Inferior parietal cortex (tissue), 1 donor: ENCODE data around the gene PRRC1.
A peak's percentile ranks its signal among the peaks of the same experiment; 100 is the strongest.
"Not testable (repeated sequence)": the region's sequence is repeated elsewhere in the genome, so short reads cannot be mapped to it uniquely, and the experiment has no call there.

ENCODE experiments used
- DNase-seq: peaks from one replicate; pipeline ENCODE4 v3.0.0-alpha.2; 2016; ENCODE audit errors: extremely low spot score

PRRC1 gene

DNA sequence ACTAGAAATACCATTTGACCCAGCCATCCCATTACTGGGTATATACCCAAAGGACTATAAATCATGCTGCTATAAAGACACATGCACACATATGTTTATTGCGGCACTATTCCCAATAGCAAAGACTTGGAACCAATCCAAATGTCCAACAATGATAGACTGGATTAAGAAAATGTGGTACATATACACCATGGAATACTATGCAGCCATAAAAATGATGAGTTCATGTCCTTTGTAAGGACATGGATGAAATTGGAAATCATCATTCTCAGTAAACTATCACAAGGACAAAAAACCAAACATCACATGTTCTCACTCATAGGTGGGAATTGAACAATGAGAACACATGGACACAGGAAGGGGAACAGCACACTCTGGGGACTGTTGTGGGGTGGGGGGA is 27.8 kb downstream of the PRRC1 start:
- not testable (repeated sequence) for DNase-seq

DNA sequence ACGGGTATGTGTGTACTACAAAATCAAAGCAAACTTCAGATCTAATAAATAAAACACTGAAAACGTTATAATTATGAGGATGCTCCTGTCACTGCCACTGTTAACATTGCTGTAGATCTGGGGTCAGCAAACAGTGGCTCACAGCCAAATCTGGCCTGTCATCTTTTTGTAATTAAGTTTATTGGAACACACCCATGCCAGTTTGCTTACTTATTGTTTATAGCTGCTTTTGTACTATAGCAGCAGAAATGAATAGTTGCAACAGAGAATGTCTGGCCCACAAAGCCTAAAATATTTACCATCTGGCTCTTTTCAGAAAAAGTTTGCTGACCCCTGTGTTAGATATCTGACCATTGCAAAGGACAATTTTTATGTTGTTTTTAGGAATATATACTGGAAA is 32.1 kb downstream of the PRRC1 start:
- DNase-seq: no peak

DNA sequence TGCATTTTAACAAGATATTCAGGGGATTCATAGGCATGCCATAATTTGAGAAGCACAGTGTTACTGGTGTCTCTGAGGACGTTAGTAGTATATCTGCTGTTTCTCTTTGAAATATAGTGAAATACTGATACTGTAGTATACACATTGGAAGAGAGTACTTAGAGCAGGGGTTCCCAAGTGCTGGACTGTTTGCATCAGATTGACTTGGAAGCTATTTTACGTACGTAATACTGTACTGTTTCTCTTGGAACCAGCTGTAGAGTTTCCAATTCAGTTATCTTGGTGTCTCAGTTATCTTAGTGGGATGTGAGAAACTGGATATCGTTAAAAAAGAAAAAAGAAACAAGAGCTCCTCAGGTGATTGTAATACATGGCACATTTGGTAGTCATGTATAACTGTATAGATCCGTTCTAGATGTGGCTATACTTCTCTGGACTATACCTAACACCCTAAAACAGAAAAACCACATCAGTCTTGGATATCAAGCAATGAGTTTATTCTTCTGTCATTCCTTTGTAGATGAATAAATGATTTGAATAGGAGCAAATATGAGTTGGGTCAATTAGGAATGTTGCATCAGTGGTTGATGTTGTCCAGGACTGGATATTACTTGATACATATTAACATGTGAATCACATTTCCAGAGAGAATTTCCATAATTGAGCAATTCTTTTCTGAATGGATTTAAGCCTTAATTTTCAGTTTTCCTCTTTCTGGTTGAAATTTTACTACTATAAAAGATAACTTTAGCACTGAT is 33.4 kb downstream of the PRRC1 start:
- no peak for DNase-seq

DNA sequence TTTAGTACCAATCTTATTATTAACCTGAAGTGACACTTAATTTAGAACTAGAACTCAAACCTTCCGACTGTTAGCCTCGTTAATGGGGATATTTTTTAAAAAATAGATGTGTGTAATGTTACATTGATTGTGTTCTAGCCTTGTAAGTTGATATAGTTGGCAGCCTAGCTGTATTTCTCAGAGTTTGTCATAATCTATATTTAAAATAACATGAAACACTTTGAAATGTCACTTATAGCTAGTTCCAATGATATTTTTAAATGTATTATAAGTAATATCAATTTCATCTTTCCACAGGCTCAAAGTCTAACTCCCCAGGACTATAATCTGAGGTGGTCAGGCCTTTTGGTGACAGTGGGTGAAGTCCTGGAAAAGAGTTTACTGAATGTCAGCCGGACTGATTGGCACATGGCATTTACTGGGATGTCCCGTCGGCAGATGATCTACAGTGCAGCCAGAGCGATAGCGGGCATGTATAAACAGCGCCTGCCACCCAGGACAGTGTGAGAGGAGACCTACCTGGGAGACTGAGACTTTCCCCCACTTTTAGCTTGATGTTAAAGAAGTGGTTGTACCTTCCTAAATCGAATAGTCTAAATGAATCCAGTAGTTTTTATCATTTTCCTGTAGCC is 34.1 kb downstream of the PRRC1 start:
- no peak for DNase-seq

DNA sequence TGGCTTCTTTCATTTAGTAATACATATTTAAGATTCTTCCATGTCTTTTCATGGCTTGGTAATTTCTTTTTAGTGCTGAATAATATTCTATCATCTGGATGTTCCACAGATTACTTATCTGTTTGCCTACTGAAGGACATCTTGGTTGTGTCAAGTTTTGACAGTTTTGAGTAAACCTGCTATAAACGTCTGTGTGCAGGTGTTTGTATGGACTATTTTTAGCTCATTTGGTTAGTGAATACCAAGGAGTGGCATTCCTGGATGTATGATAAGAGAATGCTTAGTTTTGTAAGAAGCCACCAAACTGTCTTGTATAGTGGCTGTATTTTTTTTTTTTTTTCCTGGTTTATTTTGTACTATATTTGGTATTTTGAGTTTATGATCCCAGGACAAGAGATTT is 38.4 kb downstream of the PRRC1 start:
- no peak for DNase-seq

DNA sequence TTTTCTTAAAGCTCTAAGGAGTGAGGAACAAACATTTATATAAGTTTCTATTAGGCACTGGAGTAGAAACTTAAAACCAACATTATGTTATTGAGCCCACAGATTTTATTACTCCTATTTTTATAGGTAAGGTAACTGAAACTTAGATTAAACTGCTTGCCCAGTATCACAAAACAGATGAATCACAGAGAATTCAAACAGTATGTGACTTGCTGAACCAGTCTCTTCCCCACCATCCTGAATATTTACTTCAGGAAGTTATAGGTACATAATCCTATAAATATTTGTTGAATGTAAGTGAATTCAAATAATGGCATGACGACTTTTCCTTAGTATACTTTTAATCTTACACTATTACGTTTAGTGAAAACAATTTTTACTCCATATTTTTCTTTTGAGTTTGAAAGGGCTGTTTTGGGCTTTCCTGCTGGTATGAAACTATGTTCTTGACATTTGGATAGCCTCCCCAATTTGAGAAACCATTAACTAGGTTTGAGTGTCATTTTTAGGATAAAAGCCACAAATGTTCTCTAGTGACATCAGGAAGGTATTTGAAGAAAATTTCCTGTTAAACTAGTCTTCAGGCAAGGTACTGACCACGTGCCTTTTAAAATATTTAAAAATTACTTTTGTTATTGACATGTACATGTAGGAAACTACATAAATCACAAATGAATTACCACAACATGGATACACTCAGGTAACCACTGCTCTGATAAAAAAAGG is 39.3 kb downstream of the PRRC1 start:
- no peak for DNase-seq

DNA sequence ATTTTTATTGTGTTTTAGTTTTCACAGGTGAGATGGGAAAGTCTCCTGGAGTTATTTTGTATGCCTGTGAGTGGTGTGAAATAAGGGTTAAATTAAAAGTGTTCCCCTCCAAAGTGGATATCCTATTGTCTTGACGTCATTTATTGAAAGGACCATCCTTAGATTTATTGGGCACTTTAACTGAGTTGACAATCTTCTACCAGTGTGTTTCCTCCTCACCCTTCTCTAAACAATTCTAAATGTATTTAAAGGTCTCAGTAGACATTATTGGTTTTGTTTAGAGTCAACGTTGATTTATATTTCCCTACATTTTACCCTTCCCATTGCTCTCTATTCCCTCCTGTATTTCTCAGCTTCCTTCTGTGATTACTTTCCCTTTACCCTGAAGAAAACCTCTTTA is 40.8 kb downstream of the PRRC1 start:
- no peak for DNase-seq

DNA sequence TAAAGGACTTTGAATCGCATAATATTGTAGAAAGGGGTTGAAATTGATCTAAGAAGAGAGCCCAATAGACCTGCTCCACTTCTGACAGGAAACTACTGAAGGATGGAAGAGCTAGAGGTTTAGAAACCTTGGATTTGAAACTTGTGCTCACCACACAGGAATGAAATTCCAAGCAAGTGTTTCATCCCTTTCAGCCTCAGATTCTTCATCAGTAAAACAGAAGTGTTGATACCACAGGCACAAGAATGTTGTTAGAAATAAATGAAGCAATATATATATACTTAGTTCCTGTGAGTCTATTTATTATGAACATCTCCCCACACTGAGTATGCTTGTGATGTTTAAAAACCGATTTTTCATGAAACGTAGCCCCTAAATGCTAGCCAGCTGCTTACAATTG is 43.8 kb downstream of the PRRC1 start:
- no peak for DNase-seq

DNA sequence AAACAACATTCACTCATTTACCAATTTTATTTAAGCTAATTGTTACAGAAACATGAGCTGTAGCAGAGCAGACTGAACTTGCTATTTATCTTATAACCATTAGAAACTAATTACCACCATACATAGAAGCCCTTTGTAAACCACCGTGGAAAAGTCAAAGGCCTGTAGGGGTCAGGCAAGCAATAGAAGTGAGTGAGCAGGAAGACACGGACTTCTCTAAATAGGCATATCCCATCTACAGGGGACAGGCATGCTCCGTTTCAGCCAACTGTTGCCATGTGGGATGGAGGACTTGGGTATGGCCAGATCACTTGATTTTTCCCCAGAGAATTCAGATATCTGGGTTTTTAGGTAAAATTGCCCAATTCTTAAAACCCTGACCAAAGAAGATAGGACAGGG is 44.8 kb downstream of the PRRC1 start:
- peak; percentile 23 for DNase-seq

DNA sequence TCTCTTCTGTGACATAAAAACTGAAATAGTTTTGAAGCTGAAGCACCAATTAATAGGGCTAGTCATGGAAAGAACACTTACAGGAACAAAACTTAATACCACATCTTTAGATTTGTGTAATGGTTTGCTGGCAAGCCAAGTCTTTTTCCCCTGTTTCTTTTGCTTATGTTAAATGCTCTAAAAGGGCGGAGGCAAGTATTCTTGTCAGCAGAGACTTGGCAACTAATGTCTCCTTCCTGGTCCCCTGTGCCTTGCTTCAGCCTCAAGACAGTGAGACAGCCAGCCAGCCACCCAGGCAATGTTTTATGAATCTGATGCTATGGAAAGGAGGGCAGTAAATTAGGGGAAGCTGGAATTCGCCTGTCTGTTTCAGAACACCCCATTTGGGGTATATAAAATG is 45.7 kb downstream of the PRRC1 start:
- DNase-seq: no peak

DNA sequence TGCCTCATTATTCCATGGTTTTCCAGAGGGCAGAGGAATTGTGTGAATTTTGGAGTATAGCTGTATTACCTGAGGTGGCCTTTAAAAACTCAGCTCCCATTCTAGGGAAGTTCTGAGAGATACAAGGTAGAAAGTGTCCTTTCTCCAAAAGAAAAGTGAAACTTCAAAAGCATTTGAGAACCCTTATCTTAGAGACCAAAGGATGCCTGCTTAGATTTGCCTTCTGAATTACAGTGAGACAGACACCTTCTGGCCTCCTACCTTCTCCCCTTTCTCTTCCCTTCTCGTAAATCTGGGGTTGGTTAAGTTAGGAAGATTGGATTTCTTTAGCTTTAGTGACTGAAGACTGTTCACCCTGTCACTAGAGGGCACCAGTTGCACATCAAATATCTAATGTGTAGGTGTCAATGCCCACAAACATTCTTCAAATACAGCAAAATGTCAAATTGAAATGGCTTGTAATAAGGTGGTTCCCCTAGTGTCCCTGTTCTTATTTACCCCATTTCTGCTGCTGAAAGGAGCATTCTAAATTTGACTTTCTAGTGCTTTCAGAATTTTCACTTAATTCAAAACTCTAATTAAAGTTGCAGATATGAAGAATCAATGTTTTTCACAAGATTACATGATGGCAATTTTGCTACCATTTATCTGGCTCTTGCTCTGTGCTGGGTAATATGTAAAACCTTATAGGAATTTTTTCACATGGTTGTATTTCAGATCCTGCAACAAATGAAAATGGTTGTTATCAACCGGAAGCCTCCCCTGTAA is 46.7 kb downstream of the PRRC1 start:
- peak; percentile 84 for DNase-seq

DNA sequence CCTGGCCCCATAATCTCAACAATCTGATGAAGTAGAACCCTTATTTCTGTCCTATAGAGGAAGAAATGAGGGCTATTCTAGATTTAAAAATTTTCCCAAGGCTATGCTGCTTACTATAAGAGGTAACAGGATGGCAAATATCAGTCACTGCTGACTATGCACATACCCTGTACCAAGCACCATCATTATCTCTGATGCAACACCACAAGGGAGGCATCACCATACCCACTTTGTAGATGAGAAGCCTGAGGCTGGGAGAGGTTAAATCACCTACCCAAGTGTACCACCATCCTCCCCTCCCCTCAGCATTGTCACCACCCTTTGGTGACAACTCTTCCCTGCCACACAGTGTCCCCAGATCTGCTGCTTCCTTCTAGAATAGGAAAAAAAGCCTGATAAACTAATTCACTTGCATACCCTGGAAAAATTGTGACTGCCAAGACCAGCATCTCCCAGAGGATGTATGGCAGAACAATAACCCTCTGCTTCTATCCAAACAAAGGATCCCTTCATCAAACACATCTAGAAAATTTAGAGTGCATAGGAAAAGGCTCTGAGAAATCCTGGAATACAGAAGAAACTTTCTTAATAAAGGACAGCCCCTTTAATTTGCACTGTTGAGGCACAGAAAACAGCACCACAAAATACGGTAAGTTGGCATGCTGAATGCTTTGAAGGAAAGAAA is 48.3 kb downstream of the PRRC1 start:
- no peak for DNase-seq

DNA sequence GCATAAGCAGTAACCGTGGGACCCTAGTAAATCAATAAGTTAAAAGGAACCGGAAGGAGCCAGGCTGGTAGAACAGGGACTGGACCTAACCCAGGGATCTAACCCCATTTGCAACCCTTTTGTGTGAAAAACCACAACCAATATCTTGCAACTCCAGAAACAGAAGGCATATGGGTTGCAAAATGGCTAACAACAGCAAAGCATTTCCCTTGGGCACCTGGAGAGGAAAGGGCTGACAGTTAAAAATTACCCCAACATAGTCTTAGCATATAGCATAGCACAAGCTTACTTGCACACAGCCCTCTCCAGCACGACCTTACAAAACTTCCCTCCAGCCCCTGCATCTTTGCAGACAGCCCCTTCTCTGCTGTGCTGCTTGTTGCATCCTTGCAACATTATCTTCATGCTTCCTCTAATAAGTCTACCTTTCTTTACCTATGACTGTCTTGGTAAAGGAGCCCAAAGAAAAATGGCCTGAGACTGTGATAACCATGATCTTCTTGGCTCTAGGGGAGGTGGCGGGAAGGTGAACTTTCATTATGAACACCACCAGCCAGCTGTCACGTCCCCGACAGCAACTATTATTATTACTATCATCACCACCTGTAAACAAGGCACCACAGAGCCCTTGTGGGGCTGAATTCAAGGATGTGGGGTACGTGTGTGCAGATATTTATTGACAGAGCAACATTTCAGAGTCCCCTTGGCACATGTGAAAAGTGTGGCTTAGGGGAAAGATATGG is 49.8 kb downstream of the PRRC1 start:
- DNase-seq: no peak

DNA sequence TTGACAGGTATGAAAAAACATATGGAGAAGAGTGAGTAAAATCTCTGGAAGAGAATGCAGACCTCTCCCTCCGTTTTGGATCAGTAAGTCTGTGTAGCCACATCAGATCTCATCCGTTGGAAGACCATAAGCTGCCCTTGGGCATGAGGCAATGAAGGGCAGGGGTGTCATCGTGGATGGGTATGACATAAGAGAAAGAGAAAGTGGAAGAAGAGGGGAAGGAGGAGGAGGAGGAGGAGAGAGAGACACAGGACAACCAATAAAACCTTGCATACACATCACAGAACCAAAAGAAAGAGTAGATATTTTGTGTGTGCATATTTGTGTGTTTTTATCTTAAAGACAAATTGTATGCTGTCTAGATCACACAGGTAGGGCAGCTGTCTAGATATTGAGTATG is 50.7 kb downstream of the PRRC1 start:
- DNase-seq: no peak

DNA sequence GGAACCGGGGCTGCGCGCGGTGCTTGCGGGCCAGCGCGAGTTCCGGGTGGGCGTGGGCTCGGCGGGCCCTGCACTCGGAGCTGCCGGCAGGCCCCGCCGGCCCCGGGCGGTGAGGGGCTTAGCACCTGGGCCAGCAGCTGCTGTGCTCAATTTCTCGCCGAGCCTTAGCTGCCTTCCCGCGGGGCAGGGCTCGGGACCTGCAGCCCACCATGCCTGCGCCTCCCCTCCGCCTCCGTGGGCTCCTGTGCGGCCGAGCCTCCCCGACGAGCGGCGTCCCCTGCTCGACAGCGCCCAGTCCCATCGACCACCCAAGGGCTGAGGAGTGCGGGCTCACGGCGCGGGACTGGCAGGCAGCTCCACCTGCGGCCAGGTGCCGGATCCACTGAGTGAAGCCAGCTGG is 52.0 kb downstream of the PRRC1 start:
- DNase-seq: not testable (repeated sequence)

DNA sequence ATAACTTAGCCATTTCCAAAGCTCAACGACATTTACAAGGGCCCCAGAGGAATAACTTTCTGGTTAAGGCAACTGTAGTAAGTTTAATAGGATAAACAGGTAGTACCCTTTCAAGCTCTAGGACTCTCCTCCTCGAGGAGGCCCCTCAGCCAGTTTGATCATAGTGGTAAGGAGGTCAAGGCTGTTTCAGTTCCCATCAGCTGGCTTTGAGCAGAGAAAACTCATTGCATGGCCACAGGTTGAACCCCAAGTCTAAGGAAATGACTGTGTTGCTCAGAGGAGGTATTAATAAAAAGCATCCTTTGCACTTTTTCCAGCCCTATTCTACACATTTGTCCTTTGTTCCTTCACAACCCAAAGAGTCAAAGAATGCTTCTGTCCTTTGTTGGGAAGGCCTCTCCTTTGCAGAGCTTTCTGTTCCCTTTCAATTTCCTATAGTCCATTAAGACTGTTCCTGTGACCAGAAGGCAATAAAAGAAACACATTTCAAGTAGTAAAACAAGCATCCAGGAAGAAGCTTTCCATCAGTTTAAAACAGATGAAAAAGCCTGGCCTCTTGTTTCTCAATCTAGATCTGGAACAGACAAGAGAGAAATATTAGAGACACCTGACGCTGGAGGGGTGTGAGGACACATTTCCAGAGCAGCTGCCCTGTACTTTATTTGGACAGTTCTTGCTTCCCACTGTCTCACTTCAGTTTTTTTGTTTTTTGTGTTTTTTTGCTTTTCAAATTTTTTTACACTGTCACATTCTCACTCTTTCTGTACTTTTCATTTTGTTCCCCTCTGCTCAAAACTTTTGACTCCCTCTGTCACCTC is 54.1 kb downstream of the PRRC1 start:
- DNase-seq: no peak

DNA sequence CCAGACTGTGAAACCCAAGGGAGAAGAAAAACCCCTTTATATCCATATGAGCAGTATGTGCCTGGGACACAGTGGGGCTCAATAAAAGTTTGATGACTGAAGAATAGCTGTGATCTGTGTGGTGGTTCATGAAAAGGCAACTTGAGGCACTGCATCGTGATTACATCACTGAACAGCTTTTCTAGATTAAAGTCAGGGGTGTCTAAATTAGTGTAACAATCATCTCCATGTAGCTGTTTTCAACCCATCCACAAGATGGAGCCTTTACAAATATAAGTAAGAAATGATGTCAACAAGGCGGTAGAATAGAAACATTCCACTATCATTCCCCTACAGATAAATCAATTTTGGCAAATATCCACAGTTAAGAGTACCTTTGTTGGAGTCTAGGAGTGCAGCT is 55.5 kb downstream of the PRRC1 start:
- DNase-seq: no peak

DNA sequence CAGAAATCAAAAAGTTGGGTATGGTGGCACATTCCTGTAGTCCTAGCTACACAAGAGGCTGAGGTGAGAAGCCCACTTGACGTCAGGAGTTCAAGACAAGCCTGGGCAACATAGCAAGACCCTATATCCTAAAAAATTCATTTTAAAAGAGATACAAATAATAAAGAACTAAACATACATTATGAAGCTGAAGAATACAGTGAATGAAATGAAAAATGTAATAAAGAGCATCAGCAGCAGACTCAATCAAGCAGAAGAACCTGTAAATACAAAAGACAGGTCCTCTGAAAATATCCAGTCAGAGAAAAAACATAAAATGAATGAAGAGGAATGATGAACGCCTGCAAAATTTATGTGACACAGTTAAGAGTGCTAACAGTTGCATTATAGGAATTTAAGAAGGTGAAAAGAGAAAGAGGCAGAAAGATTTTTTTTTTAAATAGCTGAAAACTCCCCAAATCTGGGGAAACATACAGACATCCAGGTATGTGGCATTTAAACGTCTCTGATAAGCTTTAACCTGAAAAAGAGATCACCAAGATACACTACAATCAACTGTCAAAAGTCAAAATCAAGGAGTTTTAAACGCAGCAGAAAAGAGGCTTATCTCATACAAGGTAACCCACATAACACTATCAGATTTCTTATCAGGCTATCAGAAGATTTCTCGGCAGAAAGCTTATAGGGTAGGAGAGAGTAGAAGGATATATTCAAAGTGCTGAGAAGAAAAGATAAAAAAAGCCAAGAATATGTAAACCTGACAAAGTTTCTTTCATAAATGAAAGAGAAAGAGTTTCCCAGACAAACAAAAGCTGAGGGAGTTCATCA is 57.6 kb downstream of the PRRC1 start:
- DNase-seq: no peak

DNA sequence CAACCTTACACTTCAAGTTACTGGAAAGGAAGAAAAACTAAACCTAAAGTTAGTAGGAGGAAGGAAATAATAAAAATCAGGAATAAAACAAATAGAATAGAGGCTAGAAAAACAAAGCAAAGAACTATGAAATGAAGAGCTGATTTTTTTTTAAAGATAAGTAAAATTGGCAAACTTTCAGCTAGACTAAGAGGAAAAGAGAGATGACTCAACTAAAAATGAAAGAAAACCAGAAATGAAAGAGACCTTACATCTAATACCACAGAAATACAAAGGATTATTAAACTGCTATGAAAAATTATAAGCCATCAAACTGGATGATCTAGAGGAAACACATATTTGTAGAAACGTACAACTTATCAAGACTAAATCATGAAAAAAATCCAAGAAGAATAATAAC is 60.0 kb downstream of the PRRC1 start:
- DNase-seq: no peak
